Neural cell (in vitro differentiated cells): Measurements from ENCODE around the gene PLCH1. TPM values are rescaled to one million over a fixed set of nuclear protein-coding genes. Genes with fewer than 3 reads are reported as not detected.

Experiments
- H2AFZ ChIP-seq: fragments of 200-600, 300-800 bp; sonication (generic), shearing (Covaris generic); 2 replicates; pipeline ENCODE4 v1.6.0; 2014; ENCODE audit warnings: low read depth, mild to moderate bottlenecking, antibody characterized with exemption, low read length, moderate library complexity
- H3F3A ChIP-seq: fragments of 200-600 bp; shearing (Covaris generic); 2 replicates; pipeline ENCODE4 v1.6.1; 2016; ENCODE audit warnings: mild to moderate bottlenecking, moderate library complexity, mixed read lengths, antibody characterized with exemption, low read length; ENCODE audit not compliant: insufficient read depth, poor library complexity, severe bottlenecking
- H3K27ac ChIP-seq: fragments of 200-600, 300-800 bp; sonication (generic), shearing (Covaris generic); 2 replicates; pipeline ENCODE4 v1.5.1; 2014; ENCODE audit warnings: mild to moderate bottlenecking, low read length, moderate library complexity
- H3K27me3 ChIP-seq: fragments of 300-800, 200-600 bp; sonication (generic), shearing (Covaris generic); 2 replicates; pipeline ENCODE4 v1.6.0; 2014; ENCODE audit warnings: mild to moderate bottlenecking, low read depth, low read length, moderate library complexity; ENCODE audit not compliant: insufficient read depth
- H3K36me3 ChIP-seq: fragments of 300-800, 200-600 bp; sonication (generic), shearing (Covaris generic); 2 replicates; pipeline ENCODE4 v1.5.1; 2014; ENCODE audit warnings: mild to moderate bottlenecking, antibody characterized with exemption, low read length, moderate library complexity; ENCODE audit not compliant: insufficient read depth
- H3K4me2 ChIP-seq: fragments of 300-800, 200-600 bp; sonication (generic), shearing (Covaris generic); 2 replicates; pipeline ENCODE4 v1.6.0; 2014; ENCODE audit warnings: mild to moderate bottlenecking, low read length
- H3K4me3 ChIP-seq: fragments of 300-800, 200-600 bp; sonication (generic), shearing (Covaris generic); 2 replicates; pipeline ENCODE4 v1.5.1; 2014; ENCODE audit warnings: mild to moderate bottlenecking, low read length, moderate library complexity
- H3K79me2 ChIP-seq: fragments of 200-600 bp; shearing (Covaris generic); replicated peaks from 2 replicates; pipeline ENCODE4 v1.6.0; 2014; ENCODE audit warnings: mild to moderate bottlenecking, low read length, moderate library complexity; ENCODE audit not compliant: insufficient read depth
- H3K9ac ChIP-seq: fragments of 300-800, 200-600 bp; sonication (generic), shearing (Covaris generic); 2 replicates; pipeline ENCODE4 v1.6.1; 2016; ENCODE audit warnings: mild to moderate bottlenecking, low read length, mixed read lengths
- H3K9me2 ChIP-seq: fragments of 200-600 bp; shearing (Covaris generic); 2 replicates; pipeline ENCODE4 v1.6.1; 2016; ENCODE audit warnings: mild to moderate bottlenecking, low read length, mixed read lengths; ENCODE audit not compliant: insufficient read depth
- H3K9me3 ChIP-seq: fragments of 200-600, 300-800 bp; sonication (generic), shearing (Covaris generic); 2 replicates; pipeline ENCODE4 v1.6.1; 2016; ENCODE audit warnings: mild to moderate bottlenecking, mixed run types, low read length, moderate library complexity, mixed read lengths
- H4K20me1 ChIP-seq: fragments of 200-600 bp; shearing (Covaris generic); 2 replicates; pipeline ENCODE4 v1.6.1; 2016; ENCODE audit warnings: mild to moderate bottlenecking, mixed run types; ENCODE audit not compliant: insufficient read depth
- CTCF ChIP-seq: fragments of 450-650 bp; IDR thresholded peaks from 2 replicates; pipeline ENCODE4 v1.5.1; 2014; ENCODE audit warnings: antibody characterized with exemption, mild to moderate bottlenecking, moderate library complexity; ENCODE audit not compliant: poor library complexity, severe bottlenecking
- EP300 ChIP-seq: fragments of 450-650 bp; conservative IDR thresholded peaks from 2 replicates; pipeline ENCODE4 v1.6.1; 2014; ENCODE audit warnings: antibody characterized with exemption, mild to moderate bottlenecking, moderate library complexity; ENCODE audit not compliant: poor library complexity, severe bottlenecking
- EZH2 ChIP-seq: fragments of 200-600, 300-800 bp; shearing (Covaris generic), sonication (generic); IDR thresholded peaks from 2 replicates; pipeline ENCODE4 v1.6.1; 2014; ENCODE audit warnings: antibody characterized with exemption, low read length, borderline replicate concordance, mild to moderate bottlenecking; ENCODE audit not compliant: insufficient read depth, poor library complexity, severe bottlenecking
- MXI1 ChIP-seq: fragments of 450-650 bp; conservative IDR thresholded peaks from 2 replicates; pipeline ENCODE4 v1.6.1; 2014; ENCODE audit warnings: antibody characterized with exemption, mild to moderate bottlenecking; ENCODE audit not compliant: poor library complexity, severe bottlenecking
- POLR2AphosphoS5 ChIP-seq: IDR thresholded peaks from 2 replicates; pipeline ENCODE4 v1.6.1; 2012
- RAD21 ChIP-seq: fragments of 450-650 bp; conservative IDR thresholded peaks from 2 replicates; pipeline ENCODE4 v1.6.1; 2014; ENCODE audit warnings: antibody characterized with exemption, mild to moderate bottlenecking, moderate library complexity
- REST ChIP-seq: IDR thresholded peaks from 2 replicates; pipeline ENCODE4 v1.6.1; 2012; ENCODE audit warnings: borderline replicate concordance
- SMC3 ChIP-seq: fragments of 450-650 bp; conservative IDR thresholded peaks from 2 replicates; pipeline ENCODE4 v1.6.1; 2014; ENCODE audit warnings: antibody characterized with exemption, mild to moderate bottlenecking, moderate library complexity; ENCODE audit not compliant: poor library complexity
- TAF1 ChIP-seq: IDR thresholded peaks from 2 replicates; pipeline ENCODE4 v1.6.1; 2012; ENCODE audit warnings: low read depth
- polyA plus RNA-seq: library from polyadenylated mRNA; depleted of rRNA; stranded (reverse); fragments of >200 nt; gene quantifications from 2 replicates; pipeline ENCODE4 v1.2.3, GENCODE V29; 2014

PLCH1 gene
- polyA plus RNA-seq, 1 donor from 2014 or later, result 13.5 TPM

GRCh38 chr3:155382396-155383042 lies 362.4 kb downstream of the PLCH1 start:
- TF ChIP-seq EZH2, result no peak
- peak; percentile 77 for TF ChIP-seq RAD21
- TF ChIP-seq SMC3, result peak; percentile 75
- no peak for TF ChIP-seq MXI1
- no peak for TF ChIP-seq REST
- no peak for TF ChIP-seq EP300
- TF ChIP-seq CTCF, result peak; percentile 64
- TF ChIP-seq TAF1, result no peak
- TF ChIP-seq POLR2AphosphoS5, result no peak
- Histone ChIP-seq H3K27me3 (no peaks in the 10 kb centered on the region), H3K4me2 (no peak overlapping the region), H4K20me1 (no peaks in the 10 kb centered on the region), H3K9ac (no peak overlapping the region), H3K9me2 (no peaks in the 10 kb centered on the region), H3K27ac (no peak overlapping the region), H3K4me3 (no peak overlapping the region), H3K9me3 (no peaks in the 10 kb centered on the region), H3K36me3 (no peaks in the 10 kb centered on the region), H2AFZ (no peak overlapping the region), H3F3A (peaks cover 1% of the 10 kb centered on the region), H3K79me2 (no peaks in the 10 kb centered on the region)

GRCh38 chr3:155377847-155378246 lies 367.0 kb downstream of the PLCH1 start:
- Histone ChIP-seq H3F3A (peaks cover 3% of the 10 kb centered on the region), H2AFZ (no peak overlapping the region), H4K20me1 (no peaks in the 10 kb centered on the region), H3K27ac (peak overlapping the region; percentile 86), H3K9me3 (no peaks in the 10 kb centered on the region), H3K9ac (peak overlapping the region; percentile 44), H3K27me3 (no peaks in the 10 kb centered on the region), H3K36me3 (no peaks in the 10 kb centered on the region), H3K4me3 (peak overlapping the region; percentile 13), H3K9me2 (no peaks in the 10 kb centered on the region), H3K4me2 (peak overlapping the region; percentile 4), H3K79me2 (no peaks in the 10 kb centered on the region)
- TF ChIP-seq CTCF (no peak), POLR2AphosphoS5 (peak; percentile 94), EZH2 (no peak), SMC3 (peak; percentile 55), MXI1 (peak; percentile 18), RAD21 (peak; percentile 37), REST (peak; percentile 97), EP300 (peak; percentile 99), TAF1 (no peak)
